T follicular helper cell (primary cell): ENCODE results near the gene CEACAM1.
"Not testable (repeated sequence)": the region's sequence is repeated elsewhere in the genome, so short reads cannot be mapped to it uniquely, and the experiment has no call there.

Source experiments
- DNase-seq: peaks from one replicate; pipeline ENCODE4 v3.0.0-alpha.2; 2020; ENCODE audit warnings: low read depth

The CEACAM1 gene

DNA sequence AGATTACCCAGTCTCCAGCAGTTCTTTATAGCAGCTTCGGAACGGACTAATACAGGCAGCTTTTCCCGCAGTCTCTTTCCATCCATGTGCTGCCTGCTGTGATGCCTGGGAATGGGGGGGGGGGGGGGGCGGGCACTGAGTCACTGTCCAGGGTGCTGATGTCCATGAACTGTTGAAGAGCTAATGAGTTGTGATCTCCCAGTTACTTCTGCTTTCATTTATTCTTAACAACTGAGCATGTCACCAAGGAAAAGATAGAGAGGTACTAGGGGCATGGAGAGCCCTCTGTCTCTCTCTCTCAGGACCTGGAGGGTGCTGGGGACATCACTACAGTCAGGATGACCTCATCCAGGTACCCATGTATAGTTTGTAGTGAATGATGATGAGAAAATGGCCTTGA, 20.3 kb upstream of the CEACAM1 start:
- DNase-seq, result no peak

- DNase-seq, result no peak
Observed at GRCh38 chr19:42547929-42548328, 19.6 kb upstream of the CEACAM1 start.

GRCh38 chr19:42546831-42547500, 18.7 kb upstream of the CEACAM1 start:
- DNase-seq, result no peak

GRCh38 chr19:42544146-42544545, 15.9 kb upstream of the CEACAM1 start:
- DNase-seq, result no peak

DNA sequence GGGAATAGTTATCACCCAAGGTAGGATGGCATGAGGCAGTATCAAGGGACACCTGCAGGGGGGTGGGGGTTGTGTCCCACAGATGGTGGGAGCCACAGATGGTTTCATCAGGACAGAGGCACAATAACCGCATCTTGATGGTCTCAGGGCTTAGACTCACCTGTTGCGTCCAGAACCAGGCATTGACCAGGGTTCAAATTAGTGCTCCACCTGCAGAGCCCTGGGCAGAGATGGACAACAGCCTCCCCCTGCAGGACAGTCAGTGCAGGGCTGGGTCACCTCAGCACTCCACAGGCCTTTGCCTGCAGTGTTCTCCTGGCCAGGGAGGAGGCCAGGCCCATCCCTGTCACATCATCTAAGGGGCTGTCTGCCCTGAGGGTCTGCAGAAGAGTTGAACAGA, 14.5 kb upstream of the CEACAM1 start:
- DNase-seq, result no peak

DNA sequence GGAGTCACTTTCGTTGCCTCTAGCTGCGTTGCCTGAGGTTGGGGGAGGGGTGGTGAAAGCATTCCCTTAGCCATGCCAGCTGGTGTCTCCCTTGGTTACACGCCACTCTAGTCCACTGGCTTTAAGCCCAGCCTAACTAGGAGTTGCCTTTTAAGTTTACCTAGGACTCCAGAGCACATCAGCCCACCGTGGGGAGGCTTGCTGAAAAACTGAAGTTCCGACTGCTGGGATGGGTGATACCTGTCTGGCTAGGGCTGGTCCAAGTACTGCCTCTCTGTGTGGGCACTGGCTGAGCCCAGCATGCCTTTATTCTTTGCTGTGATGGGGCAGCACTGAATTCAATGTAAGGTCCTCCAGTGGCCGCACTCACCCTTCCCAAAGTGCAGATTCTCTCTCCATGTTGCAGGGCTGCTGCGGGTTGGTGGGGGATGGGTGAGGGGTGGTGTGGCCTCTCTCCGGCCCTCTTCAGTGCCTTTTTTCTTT, 11.8 kb upstream of the CEACAM1 start:
- no peak for DNase-seq

DNA sequence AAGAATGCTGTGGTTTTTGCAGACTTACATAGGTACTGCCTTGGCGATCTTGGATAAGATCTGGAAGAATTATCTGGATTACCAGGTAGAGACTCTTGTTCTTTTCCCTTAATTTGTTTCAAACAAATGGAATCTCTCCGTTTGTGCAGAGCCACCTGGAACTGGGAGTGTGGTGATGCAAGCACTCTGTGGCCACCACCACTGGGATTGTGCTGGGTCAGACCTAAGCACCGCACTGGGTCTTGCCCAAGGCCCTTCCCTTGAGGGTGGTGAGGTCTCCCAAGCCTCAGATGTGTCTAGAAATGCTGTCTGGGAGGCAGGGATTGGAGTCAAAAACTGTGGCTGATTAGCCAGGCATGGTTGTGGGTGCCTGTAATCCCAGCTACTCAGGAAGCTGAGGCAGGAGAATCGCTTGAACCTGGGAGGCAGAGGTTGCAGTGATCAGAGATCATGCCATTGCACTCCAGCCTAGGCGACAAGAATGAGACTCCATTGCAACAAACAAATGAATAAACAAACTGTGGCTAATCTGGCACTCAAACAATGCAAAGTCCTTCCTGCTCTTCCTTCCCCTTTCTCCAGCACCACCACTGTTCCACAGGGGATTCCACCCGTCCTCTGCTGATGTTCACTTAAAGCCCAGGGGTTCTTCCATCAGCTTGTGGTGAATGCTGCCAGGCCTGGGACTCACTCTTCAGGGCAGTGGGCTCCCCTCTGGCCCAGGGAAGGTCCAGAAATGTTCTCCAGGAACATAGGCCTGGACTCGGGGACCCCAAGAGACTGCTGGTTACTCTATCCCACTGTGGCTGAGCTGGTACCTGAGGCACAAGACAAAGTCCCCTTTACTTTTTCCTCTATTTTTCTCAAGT, 10.8 kb upstream of the CEACAM1 start:
- DNase-seq, result no peak

DNA sequence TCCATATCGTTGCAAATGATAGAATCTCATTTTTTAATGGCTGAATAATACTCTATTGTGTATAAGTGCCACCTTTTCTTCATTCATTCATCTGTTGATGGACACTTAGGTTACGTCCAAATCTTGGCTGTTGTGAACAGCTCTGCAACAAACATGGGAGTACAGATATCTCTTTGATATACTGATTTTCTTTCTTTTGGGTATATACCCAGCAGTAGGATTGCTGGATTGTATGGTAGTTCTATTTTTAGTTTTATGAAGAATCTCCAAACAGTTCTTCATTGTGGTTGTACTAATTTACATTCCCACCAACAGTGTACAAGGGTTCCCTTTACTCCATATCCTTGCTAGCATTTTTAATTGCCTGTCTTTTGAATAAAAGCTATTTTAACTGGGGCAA, 7.0 kb upstream of the CEACAM1 start:
- DNase-seq, result not testable (repeated sequence)

- no peak for DNase-seq
Observed at GRCh38 chr19:42534391-42534790, 6.1 kb upstream of the CEACAM1 start.

- no peak for DNase-seq
Observed at GRCh38 chr19:42532891-42533290, 4.6 kb upstream of the CEACAM1 start.

- DNase-seq, result no peak
Observed at GRCh38 chr19:42531313-42531712, 3.0 kb upstream of the CEACAM1 start.

DNA sequence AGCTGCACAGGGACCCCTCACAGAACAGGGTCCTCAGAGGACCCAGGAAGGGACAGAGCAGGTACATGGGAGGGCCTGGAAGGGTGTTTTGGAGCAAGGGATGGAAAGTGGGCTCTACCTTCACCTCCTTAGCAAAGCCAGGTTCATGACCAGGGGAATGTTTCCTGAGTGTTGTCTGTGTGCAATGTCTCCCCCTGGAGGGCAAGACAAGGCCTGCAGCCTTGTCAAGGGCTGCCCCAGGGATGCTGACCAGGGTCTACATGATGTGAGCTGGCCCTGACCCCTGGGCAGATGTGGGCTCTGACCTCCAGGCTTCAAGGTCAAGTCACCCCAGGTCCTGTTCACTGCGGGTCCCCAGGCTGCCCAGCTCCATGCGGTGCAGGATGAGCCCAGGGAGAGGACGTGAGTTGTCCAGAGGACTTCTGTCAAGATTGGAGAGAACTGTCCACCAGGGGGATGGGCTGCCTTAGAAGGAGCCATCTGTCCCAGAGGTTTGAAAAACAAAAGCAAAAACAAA, 1.0 kb upstream of the CEACAM1 start:
- DNase-seq, result peak; percentile 52

DNA sequence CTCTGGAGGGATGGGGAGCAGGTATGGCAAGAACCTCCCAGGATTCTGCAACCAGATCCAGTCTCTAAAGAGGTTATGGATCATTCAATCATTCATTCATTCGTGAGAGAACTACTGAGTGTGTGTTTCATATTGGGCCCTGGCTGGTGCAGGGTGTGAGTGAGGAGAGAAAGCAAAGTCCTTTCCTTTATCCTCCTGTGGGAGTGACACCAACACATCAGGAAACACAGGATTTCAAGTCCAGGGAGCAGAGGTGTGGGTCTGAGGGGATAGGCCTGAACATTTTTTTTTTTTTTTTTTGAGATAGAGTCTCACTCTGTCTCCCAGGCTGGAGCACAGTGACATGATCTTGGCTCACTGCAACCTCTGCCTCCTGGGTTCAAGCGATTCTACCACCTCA, 3.3 kb downstream of the CEACAM1 start:
- no peak for DNase-seq

DNA sequence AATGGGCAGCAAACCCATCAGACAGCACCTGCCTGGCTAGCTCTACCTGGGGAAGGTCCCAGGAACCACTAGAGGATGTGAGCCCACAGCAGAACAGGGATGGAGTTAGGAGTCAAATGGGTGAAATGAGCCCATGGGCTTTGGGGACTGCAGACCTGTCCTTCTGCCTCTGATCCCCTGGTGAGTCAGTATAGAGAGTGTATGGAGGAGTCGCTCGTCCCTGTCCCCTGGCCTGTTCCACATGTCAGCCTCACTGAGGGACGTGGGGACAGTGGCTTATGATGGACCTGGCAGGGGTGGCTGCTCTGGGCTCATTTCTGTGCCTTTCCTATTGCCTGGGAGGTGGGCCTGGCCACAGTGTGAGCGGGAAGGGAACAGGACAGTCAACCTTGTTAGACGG, 4.0 kb downstream of the CEACAM1 start:
- DNase-seq, result no peak

DNA sequence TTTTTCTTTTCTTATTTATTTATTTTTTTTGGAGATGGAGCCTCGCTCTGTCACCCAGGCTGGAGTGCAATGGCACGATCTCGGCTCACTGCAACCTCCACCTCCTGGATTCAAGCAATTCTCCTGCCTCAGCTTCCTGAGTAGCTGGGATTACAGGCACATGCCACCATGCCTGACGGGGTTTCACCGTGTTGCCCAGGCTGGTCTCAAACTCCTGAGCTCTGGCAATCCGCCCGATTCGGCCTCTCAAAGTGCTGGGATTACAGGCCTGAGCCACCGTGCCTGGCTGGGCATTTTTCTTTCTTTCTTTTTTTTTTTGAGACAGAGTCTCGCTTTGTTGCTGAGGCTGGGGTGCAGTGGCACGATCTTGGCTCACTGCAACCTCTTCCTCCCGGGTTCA, 6.0 kb downstream of the CEACAM1 start:
- DNase-seq, result not testable (repeated sequence)

DNA sequence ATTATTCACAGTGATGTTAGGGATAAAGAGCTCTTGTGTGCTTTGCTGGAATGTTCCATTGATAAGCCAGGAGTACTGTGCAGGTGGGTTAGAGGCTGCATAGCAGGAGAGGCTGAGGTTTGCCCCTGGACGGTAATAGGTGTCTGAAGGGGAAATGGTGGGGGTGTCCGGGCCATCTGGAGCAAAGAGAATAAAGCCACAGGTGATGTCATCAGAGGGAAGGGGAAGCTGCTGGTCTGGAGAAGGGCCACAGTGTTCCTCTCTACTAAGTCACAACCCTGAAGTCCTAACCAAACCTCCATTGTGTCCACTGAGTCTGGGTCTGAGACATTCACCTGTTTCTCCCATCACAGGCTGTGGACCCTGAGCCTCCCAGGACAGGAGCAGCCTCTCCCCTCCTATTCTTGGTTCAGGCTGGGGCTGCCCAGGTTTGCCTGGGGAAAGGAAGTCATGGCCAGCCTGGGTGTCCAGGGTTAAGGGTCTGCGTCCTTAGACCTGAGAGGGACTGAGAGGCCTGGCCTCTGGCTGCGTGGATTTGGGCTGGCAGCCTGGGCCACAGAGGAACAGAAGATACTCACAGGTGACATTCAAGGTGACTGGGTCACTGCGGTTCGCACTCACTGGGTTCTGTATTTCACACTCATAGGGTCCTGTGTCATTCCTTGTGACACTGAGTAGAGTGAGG, 6.8 kb downstream of the CEACAM1 start:
- no peak for DNase-seq

DNA sequence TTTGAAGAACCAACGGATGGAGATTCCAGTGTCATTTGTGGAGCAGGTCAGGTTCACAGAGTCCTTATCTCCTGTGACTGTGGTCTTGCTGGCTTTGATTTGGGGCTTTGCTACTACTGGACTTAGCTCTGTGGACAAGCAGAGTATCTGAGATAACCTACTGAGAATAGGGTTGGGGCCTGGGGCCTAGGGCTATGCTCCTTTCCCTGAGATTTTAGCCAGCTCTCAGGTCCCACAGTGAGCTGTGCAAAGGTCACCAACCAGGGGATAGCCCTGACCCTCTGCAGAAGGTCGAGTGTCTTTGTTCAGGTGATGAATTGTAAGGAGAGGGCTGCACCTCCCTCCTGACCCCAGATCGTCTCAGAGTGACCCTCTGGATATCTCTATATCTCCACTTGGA, 9.2 kb downstream of the CEACAM1 start:
- DNase-seq, result no peak

DNA sequence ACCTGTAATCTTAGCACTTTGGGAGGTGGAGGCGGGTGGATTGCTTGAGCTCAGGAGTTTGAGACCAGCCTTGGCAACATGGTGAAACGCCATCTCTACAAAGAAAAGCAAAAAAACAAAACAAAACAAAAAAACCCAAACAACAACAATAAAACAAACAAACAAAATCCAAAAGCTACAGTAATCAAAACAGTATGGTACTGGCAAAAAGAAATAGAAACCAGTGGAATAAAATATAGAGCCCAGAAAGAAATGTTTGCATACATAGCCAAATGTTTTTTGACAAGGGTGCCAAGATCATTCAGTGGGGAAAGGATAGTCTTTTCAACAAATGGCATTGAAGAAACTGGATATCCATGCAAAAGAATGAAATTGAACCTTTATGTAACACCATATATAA, 11.5 kb downstream of the CEACAM1 start:
- no peak for DNase-seq

DNA sequence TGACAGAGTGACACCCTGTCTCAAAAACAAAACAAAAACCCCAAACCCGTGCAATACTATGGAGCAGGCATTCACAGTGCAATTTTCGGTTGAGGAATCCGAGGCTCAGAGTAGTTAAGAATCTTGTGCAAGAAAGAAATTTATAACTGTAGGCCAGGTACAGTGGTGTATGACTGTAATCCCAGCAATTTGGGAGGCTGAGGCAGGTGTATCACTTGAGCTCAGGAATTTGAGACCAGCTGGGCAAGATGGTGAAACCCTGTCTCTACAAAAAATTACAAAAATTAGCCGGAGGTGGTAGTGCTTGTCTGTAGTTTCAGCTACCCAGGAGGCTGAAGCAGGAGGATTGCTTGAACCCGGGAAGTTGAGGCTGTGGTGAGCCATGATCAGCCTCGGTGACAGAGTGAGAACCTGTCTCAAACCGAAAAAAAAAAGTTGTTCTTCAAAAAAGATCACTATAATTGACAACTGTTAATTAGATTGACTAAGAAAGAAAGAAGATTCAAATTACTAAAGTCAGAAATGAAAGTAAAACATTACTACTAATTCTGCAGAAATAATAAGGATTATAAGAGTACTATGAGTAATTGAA, 12.9 kb downstream of the CEACAM1 start:
- no peak for DNase-seq

- no peak for DNase-seq
Observed at GRCh38 chr19:42514449-42514848, 13.8 kb downstream of the CEACAM1 start.

DNA sequence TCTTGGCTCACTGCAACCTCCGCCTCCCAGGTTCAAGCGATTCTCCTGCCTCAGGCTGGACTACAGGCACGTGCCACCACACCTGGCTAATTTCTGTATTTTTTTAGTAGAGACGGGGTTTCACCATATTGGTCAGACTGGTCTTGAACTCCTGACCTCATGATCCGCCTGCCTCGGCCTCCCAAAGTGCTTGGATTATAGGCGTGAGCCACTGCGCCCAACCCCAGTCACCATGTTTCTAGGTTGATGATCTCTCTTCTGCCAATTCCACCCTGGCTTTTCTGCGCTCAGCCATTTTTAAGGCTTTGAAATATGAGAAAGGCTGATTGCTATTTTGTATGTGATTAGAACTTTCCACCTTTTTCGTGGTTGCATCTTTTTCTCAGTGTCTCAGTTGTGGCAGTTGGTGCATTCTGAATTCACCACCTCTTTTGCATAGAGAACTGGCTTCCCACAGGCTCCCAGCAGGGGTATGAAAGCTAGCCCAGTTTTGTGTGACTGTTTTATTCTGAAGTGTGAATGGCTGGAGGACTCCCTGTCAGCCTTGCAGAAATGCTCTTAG, 15.5 kb downstream of the CEACAM1 start:
- DNase-seq, result no peak

DNA sequence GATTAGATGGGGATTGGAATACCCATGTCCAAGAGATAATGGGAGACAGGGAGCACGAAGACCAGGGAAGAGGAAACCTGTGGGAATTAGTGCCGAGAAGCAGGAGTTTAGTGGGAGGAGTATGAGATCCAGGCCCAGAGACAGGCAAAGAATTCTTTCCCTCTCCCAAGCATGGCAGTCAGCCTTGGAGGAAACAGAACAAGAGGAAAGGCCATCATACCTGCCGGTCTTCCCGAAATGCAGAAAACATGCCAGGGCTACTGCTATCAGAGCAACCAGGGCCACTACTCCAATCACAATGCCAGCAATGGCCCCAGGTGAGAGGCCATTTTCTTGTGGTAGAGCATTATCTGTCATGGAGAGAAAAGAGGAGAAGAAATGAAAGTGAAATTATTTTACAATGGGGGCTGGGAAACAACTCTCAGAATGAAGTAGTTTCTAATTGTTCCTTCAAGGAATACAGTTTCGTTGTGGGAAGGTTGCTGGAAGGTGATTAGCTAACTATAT, 16.1 kb downstream of the CEACAM1 start:
- no peak for DNase-seq
